Central memory CD4-positive, alpha-beta T cell (primary cell): Measurements from ENCODE around the gene RPL27.

ENCODE experiments used
- DNase-seq: peaks from one replicate; pipeline ENCODE4 v3.0.0; 2022

The RPL27 gene

DNA sequence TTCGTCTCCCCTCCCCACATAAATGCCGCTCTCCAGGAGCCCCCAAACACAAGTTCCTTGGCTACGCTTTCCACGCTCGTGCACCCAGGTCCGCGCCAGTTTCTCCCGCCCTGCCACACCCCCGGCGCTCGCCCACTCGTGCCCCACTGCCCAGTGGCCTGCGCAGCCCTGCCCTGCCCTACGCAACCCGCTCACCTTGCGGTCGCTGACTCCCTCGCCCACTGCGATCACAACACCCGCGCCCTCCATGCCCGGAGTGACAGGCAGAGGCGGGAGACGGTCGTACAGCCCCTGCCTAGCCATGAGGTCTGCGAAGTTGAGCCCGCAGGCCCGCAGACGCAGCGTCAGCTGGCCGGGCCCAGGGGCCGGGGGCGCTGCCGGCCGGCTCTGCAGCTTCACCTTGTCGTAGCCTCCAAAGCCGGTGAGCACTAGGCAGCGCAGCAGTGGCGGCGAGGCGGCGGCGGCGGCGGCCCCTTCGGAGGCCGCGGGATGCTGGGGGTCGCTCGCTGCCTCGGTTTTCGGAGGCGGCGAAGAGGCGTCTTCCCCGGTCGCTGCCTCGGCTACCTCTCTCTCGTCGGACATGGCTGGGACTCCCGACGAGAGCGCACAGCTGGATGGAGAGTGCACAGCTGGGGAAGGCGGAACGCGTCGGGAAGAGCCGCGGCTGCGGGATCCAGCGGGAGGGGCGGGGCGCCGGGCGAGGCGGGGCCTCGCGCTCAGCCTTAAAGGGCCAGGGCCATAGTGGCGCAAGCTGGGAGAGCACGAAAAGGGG, 23.7 kb downstream of the RPL27 start, which contains the start of gene VAT1:
VAT1 (minus strand) TSS at position 645 of the 772 bp plus-strand sequence; CDS start at position 582, 63 bp downstream.
- peak; percentile 51 for DNase-seq

DNA sequence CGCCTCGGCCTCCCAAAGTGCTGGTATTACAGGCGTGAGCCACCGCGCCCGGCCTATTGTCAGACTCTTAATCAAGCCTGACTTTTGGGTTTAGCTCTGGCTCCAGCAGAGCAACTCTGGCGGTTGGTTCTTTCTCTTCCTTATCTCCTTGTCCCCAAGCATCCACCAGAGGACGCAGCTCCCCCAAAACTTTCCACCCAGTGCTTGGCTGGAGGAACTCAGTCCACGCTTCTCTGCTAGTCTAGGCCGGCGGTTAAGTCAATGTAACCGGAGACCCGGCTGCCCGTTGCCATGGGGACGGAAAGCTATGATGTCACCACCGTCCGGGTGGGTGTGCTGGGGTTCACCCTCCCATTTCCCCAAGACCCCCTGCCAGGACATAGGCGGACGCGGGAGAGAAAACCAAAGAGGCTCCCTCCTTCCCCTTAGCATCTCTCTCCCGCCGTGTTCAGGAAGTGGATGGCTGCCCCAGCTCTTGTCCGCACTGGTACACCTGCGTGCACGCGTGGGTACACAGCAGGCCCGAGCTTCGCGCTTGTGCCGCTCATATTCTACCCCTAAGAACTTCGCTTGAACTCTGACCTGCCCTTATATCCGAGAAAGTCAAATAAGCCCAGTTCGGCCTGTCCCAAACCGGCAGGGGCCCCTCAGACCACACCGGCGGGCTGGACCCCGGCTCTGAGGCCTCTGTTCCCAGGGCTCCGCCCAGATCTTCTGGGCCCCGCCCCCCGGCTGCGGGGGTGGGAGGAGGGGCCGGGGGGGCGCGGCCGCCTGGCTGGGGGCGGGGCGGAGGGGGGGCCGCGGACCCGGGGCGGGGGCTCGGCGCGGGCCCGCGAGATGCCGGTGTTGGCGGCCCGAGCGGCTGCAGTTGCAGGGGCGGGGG, 26.4 kb downstream of the RPL27 start, which contains the start of gene RND2:
RND2 (plus strand) TSS at position 825 of the 883 bp plus-strand sequence. CDS start 117 bp downstream, outside the sequence.
- peak; percentile 80 for DNase-seq

DNA sequence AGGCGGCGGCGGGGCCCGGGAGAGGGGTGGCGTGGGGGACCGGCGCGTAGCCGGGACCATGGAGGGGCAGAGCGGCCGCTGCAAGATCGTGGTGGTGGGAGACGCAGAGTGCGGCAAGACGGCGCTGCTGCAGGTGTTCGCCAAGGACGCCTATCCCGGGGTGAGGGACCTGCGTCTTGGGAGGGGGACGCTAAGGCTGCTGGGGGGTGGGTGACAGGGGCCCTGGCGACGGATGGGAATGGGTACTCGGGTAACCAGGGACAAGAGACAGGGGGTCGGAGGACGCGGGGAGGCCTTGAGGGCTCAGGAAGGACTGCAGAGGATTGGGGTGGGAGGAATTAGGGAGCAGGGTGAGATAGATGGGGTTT, 27.1 kb downstream of the RPL27 start:
- DNase-seq = no peak

DNA sequence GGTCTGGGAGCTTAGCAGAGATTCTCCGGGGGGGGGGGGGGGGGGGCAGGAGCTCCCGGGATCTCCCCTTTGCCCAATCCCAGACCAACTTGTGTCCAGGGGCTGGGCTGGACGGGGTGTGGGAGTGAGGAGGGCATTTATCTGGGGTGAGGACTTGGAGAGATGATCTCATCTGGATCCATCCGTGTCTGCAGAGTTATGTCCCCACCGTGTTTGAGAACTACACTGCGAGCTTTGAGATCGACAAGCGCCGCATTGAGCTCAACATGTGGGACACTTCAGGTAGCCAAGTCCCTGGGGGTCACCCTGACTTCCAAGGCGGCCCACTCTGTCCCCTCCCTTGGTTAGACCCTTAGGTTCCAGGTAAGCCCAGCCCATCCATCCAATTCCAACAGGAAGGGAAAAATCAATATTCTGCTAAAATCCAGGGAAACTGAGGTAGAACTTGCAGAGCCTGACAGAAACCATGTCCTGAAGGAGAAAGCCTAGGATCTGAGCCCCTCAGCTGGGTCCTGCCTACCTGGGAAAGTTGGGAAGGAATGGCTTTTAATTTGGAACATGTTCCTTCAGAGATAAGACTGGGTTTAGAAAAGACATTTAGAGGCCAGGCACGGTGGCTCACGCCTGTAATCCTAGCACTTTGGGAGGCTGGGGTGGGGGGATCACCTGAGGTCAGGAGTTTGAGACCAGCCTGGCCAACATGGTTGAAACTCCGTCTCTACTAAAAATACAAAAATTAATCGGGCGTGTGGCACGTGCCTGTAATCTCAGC, 27.7 kb downstream of the RPL27 start:
- DNase-seq = no peak

DNA sequence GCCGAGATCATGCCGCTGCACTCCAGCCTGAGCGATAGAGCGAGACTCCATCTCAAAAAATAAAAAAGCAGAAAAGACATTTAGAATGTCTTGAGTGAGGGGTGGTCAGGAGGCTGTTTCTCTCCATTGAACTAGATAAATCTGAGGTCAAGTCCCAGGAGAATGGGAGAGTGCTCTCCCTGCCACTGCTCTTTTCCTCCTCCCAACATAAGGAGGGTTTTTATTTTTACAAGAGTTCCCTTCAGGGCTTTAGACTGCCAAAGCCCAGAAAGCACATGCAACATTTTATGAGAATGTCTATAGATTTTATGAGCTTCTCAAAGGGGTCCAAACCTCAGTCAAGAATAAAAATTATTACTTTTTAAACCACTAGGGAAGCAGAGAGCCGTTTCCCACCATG, 28.4 kb downstream of the RPL27 start:
- no peak for DNase-seq

DNA sequence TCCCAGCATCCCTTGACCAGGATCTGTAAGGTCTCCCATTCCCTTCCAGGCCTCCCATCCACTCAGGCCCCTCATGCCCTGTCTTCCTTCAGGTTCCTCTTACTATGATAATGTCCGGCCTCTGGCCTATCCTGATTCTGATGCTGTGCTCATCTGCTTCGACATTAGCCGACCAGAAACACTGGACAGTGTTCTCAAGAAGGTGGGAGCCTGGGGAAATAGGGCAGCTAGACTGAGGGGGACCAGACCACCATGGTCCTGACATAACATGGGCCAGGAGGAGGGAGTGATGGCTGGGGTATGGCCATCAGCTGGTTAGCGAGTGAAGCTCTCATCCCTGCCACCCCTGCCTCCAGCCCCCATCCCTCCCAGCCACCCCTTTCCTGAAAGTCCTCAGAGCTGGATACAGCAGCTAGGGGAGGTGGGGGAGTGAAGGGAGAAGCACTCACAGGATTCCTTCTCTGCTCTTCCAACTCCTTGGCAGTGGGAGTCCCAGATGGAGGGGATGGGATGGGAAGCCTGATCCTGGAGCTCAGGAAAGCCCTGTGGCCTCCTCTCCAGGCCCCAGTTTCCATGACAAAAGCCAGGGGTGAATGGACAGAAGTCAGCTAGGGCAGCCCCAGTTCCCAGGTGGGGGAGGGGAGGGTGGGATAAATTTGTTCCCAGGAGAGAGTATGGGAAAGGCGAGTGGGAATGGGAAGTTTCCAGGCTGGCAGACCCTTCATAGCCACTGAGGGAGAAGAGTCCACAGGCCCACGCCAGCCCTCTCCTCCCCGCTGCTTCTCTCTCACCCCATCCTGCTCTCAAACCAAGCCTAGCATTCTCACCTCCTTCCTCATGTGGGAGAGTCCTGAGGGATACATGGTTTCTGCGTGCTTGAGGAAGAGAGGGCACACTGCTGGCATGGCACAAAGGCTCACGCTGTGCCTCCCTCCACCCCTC, 29.1 kb downstream of the RPL27 start:
- DNase-seq = no peak

DNA sequence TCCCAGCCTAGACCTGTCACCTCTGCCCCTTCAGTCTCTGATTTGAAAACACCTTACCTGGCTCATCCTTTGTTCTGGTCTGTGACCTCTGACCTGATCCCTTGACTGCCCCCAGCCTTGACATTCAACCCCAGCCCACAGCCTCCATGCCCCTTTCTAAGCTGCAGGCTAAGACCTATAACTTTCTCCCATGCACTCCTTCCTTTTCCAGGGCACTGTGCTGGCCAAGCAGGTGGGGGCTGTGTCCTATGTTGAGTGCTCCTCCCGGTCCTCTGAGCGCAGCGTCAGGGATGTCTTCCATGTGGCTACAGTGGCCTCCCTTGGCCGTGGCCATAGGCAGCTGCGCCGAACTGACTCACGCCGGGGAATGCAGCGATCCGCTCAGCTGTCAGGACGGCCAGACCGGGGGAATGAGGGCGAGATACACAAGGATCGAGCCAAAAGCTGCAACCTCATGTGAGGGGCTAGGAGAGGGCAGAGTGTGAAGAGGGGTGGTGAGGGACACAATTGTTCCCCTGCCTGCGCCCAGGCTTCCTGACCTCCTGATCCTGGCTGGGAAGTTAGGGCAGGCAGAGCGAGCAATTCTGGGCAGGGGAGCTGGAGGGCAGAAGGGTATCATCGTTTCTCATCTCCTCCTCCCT, 30.1 kb downstream of the RPL27 start:
- no peak for DNase-seq

DNA sequence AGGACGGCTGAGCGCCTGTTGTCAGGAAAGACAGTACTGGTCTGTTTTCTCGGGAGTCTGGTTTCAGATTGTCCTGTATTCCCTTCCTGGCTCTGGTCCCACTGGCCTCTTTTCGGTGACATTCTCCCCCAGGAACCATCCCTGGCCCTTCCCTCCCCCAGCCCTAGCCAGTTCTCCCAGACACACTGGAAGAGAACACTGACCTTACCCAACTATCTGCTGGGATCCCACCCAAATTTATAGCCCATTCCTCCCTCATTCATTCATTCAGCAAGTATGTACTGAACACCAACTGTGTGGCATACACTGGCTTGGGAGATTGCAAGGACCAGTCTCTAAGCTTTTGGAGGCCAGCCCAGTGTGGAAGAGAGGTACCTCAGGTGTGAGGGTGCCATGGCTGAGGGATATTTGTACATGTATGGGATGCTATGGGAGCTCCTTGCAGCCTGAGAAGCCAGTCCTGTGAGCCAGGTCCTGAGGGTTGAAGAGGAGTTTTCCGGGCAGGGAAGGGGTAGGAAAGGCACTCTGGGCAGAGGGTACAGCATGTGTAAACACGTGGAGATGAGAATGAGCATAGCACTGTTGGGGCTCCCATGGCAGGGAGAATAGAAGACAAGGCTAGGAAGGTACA, 32.0 kb downstream of the RPL27 start:
- no peak for DNase-seq

DNA sequence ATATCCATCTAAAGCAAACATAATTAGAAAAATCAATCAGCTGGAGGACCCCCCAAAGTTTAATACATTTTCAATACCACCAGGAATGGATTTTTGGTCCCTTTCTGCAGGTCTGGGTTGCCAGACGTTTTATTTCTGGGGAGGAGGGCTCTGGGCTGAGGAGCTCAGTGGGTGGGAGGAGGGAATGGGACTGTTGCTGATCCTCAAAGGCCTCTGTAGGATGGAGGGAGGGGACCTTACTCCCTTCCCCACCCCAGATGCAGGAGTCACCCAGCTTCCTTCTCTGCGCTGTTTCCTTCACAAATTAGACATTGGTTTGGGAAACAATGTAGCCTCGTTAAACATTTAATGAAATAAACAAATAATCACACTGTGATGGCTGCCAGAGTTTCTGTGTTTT, 33.4 kb downstream of the RPL27 start:
- no peak for DNase-seq

DNA sequence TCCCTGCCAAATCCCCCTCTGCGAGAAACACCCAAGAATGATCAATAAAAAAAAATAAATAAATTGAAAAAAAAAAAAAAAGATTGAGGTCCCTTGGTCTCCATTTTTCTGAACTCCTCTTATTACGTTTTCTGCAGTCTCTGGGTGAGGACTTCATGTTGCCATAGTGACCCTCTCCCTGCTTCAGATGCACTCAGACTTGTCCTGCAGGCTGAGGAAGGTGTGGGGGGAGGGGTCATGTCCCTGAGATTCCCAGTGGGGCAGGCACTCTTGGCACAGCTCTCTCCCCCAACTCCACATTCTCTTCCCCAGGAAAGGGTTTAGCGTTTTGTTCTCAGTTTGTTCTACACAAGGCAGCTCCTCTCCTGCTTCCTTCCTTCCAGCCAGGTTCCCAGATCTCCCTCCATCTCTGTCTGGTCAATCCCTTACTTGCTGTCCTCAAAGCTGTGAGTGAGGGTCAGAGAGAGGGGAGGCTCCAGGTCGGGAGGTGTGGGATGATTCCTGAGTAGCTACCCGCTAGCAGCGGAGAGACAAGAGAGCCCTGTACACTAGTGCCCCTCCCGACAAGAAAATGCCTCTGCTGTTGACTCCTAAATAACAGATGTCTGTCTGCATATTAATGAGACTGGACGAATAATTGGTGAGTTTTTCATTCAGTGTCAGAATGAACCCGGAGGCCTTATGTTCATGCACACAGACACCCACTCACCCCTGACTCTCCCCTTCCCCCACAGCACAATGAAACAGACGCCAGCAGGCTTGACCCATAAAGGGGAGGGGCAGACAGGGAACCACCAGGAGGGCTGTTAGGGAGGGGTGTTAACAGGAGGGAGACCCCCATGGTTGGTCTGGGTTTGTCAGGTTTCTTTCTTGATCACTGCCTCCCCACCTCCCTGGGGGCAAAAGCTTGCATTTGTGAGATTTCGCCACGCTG, 36.0 kb downstream of the RPL27 start:
- DNase-seq = no peak

DNA sequence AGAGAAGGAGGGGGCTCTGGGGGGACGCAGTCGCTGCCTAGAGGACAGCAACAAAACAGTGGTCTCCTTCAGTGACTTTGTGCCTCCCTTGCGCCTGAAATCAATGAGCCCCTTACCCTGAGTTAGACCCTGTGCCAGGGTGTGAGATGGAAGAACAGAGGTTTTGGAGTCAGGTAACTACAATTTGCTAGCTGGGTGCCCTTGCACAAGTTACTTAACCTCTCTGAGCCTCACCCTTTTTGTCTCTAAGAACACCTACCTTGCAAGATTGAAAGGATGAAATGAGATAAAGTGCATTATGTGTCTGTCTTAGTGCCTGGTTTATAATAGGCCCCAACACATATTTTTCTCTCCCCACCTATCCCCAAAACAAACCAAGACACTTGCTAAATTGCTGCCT, 36.7 kb downstream of the RPL27 start:
- no peak for DNase-seq

DNA sequence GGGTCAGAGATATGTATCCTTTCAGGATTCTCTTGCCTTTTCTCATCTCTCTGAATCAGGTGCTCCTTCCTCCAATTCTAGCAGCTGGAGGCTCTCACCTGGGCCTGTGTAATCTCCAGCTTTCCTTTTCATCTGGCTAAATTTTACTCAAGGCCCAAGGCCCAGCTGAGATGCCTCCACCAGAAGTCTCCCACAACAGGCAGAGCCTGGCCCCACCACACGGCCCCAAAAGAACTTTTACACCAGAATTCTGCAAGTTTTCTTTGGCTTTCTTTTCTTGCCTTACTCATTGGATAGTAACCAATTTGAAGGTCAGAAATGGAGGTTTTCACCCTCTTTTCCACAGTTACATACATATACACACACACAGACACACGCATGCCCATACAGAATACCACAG, 41.4 kb downstream of the RPL27 start:
- no peak for DNase-seq

DNA sequence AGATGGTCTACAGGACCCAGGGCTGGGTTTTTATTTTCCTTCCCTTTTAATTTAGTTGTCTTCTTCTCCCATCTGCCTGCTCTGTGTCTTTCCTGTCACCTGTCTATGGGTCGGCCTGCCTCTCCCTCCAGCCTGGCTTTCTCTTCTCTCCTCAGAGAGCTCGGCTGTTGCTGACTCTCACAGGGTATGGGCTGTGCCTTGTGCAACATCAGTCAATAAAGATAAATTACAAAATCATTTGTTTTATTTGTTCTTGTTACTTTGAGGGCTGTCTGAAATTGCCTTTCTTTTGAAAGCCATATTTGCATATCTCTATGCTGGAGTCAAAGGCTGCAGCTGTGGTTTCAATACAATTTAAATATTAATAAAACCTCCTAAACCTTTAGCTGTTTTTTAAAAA, 42.4 kb downstream of the RPL27 start:
- no peak for DNase-seq

DNA sequence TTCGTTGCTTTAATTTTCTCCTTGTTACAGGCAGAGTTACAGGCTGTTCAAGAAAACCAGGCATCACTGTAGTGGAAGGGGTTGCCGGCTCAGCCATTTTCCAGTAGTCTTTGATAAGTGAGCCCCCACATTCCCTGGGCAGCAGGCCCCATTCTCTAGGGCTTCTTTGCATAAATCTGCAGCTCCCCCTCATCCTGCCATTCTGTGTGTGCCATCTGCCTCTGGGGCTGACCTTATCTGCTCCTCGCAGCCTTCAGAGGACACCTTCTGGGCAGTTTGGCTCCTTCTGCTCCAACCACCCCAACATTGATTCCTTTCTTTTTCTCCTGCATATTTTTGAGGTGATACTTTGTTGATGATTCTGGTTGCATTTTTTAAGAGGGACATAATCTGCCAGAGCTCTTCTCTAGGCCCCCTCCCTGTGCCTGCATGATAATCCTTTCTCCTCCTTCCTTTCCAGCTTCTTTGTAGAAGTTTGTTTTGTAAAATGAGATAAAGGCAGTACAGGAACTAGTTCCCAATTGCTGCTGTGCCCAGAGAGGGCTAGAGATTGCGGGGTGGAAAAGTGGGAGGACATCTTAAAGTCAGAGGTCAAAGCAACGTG, 43.9 kb downstream of the RPL27 start:
- no peak for DNase-seq

DNA sequence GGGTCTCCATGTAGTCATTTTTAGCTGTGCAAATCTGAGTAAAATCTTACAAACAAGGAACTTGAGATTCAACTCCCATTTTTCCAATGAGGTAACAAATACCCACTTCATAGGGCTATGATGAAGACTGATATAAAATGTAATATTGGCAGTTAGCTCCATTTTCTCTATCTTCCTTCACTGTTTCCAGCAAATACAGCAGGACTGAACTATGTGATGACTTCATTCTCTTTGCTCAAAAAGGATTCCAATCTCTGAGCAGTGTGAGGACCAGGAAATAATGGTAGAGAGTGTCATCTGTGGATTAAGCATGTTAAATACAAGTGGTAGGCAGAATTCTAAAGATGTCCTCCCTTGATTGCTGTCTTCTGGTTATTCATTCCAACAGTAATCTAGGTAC, 45.1 kb downstream of the RPL27 start:
- no peak for DNase-seq

DNA sequence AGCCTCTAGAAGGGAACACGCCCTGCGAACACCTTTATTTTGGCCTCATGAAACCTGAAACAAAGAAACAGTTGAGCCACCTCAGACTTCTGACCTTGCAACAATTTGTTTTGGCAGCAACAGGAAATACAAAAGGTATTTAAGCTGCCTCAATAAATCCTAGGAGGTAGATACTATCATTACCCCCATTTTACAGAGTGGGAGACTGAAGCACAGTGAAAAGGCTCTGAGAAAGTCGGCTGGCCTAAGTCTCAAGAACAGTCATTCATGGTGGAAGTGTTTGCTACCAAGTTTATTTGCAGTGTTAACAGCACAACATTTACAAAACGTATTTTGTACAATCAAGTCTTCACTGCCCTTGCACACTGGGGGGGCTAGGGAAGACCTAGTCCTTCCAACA, 45.8 kb downstream of the RPL27 start:
- DNase-seq = no peak

DNA sequence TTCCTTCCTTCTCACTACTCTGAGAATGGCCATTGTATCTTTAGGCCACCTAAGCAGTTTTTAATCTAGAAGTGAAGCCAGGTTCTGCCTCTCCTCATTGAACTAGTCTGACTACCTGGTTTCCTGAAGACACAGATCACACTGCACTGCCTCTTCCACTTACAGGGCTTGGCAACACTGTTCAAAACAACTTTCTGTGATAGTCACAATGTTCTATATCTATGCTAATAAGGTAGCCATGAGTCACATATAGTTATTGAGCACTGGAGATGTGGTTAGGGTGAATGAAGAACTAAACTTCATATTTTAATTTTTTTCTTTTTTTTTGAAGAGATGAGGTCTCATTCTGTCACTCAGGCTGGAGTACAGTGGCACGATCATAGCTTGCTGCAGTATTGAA, 53.8 kb downstream of the RPL27 start:
- no peak for DNase-seq
